Calu3 (cell line): Measurements from ENCODE around the gene COL6A3. TPM values are rescaled to one million over a fixed set of nuclear protein-coding genes. Genes with fewer than 3 reads are reported as not detected.

Source experiments
- BruUV-seq: library from RNA; stranded (reverse); fragments of 400-500 nt; replicated peaks from 2 replicates; lab custom pipeline; 2021; lab: Mats Ljungman, UMichigan
- CTCF ChIA-PET: fragments of 300-600 bp; sonication (Branson Sonifier 250); formaldehyde crosslinking; loops from one replicate; lab custom pipeline; 2022; ENCODE audit warnings: antibody characterized with exemption; lab: Charles Lee
- DNase-seq: peaks from one replicate; pipeline ENCODE4 v3.0.0; 2022
- H3K27ac Mint-ChIP-seq: one replicate; pipeline ENCODE4 v1.8.0; 2022; ENCODE audit warnings: mixed read lengths; ENCODE audit not compliant: unreplicated experiment
- H3K27me3 Mint-ChIP-seq: one replicate; pipeline ENCODE4 v1.8.0; 2022; ENCODE audit warnings: mixed read lengths; ENCODE audit not compliant: unreplicated experiment
- H3K36me3 Mint-ChIP-seq: one replicate; pipeline ENCODE4 v1.8.0; 2022; ENCODE audit warnings: mild to moderate bottlenecking, moderate library complexity, mixed read lengths; ENCODE audit not compliant: insufficient read depth, unreplicated experiment
- H3K4me1 Mint-ChIP-seq: one replicate; pipeline ENCODE4 v1.8.0; 2022; ENCODE audit warnings: mild to moderate bottlenecking, low read depth, mixed read lengths; ENCODE audit not compliant: unreplicated experiment
- H3K4me3 Mint-ChIP-seq: one replicate; pipeline ENCODE4 v1.8.0; 2022; ENCODE audit warnings: mild to moderate bottlenecking, low read depth, moderate library complexity, mixed read lengths; ENCODE audit not compliant: unreplicated experiment
- H3K9me3 Mint-ChIP-seq: one replicate; pipeline ENCODE4 v1.8.0; 2022; ENCODE audit warnings: low read depth, mixed read lengths; ENCODE audit not compliant: unreplicated experiment
- intact Hi-C: fragments of 100-400 bp; cut with micrococcal nuclease; formaldehyde crosslinking; loops from one replicate; pipeline ENCODE4 v1.10.0; 2022; ENCODE audit not compliant: unreplicated experiment
- total RNA-seq: library from RNA; stranded (reverse); gene quantifications from 2 replicates; pipeline ENCODE4 v1.2.3, GENCODE V29; 2022
- TF ChIP-seq, protein P1 (sequence below): fragments of 200-600 bp; IDR thresholded peaks from one replicate; pipeline ENCODE4 v1.8.0; 2022; ENCODE audit warnings: antibody characterized with exemption; ENCODE audit not compliant: unreplicated experiment

Gene COL6A3
- total RNA-seq, 1 experiment from 2014 or later, result 0.07 TPM

- Mint-ChIP-seq H3K36me3 (no peaks in the 10 kb centered on the region), H3K4me1 (no peaks in the 10 kb centered on the region), H3K9me3 (no peaks in the 10 kb centered on the region), H3K27me3 (peaks cover 80% of the 10 kb centered on the region), H3K27ac (no peak overlapping the region), H3K4me3 (no peak overlapping the region)
- TF ChIP-seq, protein P1, sequence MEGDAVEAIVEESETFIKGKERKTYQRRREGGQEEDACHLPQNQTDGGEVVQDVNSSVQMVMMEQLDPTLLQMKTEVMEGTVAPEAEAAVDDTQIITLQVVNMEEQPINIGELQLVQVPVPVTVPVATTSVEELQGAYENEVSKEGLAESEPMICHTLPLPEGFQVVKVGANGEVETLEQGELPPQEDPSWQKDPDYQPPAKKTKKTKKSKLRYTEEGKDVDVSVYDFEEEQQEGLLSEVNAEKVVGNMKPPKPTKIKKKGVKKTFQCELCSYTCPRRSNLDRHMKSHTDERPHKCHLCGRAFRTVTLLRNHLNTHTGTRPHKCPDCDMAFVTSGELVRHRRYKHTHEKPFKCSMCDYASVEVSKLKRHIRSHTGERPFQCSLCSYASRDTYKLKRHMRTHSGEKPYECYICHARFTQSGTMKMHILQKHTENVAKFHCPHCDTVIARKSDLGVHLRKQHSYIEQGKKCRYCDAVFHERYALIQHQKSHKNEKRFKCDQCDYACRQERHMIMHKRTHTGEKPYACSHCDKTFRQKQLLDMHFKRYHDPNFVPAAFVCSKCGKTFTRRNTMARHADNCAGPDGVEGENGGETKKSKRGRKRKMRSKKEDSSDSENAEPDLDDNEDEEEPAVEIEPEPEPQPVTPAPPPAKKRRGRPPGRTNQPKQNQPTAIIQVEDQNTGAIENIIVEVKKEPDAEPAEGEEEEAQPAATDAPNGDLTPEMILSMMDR, result no peak
- intact Hi-C loops, result no loop called here
- BruUV-seq, result no TSS peak
- no peak for DNase-seq
- CTCF ChIA-PET, result interaction anchor here (0.6 kb wide), 1 partner anchor 401 kb away, joined by 3 read pairs; no protein-coding TSS in a partner anchor
Measured at GRCh38 chr2:237374284-237375060, 39.5 kb downstream of the COL6A3 start.

GRCh38 chr2:237371856-237372255 is 42.1 kb downstream of the COL6A3 start:
- Mint-ChIP-seq H3K4me1 (no peaks in the 10 kb centered on the region), H3K36me3 (no peaks in the 10 kb centered on the region), H3K27ac (no peak overlapping the region), H3K9me3 (peaks cover 3% of the 10 kb centered on the region), H3K4me3 (no peak overlapping the region), H3K27me3 (peaks cover 69% of the 10 kb centered on the region)
- CTCF ChIA-PET, result no interaction called here
- DNase-seq, result no peak
- intact Hi-C loops, result no loop called here
- TF ChIP-seq, protein P1, result no peak
- BruUV-seq, result no TSS peak

DNA sequence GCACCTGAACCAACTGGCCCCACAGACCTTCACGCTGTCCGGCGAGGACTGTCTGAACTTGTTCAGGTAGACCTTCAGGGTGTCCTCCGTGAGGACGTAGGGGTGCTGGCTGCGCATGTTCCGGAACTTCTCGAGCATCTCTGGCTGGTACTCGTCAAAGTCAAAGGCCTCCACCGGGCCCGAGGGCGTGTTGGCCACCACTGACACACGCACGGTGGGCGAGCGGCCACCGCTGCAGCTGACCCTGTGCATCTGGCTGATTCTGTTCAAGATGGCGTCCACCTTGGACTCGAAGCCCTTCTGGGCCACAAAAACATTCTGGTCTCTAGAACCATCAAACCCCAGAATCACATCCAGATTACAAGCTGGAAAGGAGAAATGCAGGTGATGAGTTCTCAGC is 48.3 kb downstream of the COL6A3 start:
- Mint-ChIP-seq H3K27me3 (peaks cover 71% of the 10 kb centered on the region), H3K27ac (no peak overlapping the region), H3K9me3 (peaks cover 3% of the 10 kb centered on the region), H3K36me3 (no peaks in the 10 kb centered on the region), H3K4me1 (no peaks in the 10 kb centered on the region), H3K4me3 (no peak overlapping the region)
- intact Hi-C loops, result no loop called here
- DNase-seq, result no peak
- no TSS peak for BruUV-seq
- TF ChIP-seq, protein P1, result no peak
- CTCF ChIA-PET, result no interaction called here

DNA sequence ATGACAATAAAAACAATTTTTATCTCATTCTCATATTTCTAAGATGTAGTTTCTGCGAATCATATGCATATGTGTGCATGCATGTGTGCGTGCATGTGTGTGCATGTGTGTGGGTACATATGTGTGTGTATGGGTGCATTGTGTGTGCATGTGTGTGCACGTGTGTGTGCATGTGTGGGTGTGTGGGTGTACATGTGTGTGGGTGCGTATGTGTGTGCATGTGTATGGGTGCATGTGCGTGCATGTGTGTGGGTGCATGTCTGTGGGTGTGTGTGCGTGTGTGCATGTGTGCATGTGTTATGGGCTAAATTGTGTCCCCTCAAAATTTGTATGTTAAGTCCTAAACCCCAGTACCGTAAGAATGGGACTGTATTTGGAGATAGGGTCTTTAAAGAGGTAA is 49.3 kb downstream of the COL6A3 start:
- peaks cover 3% of the 10 kb centered on the region for H3K9me3 Mint-ChIP-seq
- H3K4me3 Mint-ChIP-seq, result no peak overlapping the region
- H3K27ac Mint-ChIP-seq, result no peak overlapping the region
- H3K27me3 Mint-ChIP-seq, result peaks cover 81% of the 10 kb centered on the region
- TF ChIP-seq, protein P1, result no peak
- intact Hi-C loops, result no loop called here
- no peak for DNase-seq
- no TSS peak for BruUV-seq
- CTCF ChIA-PET, result no interaction called here
- H3K4me1 Mint-ChIP-seq, result no peaks in the 10 kb centered on the region
- no peaks in the 10 kb centered on the region for H3K36me3 Mint-ChIP-seq
